ENCODE data around the gene VAV2. TPM values are rescaled to one million over a fixed set of nuclear protein-coding genes. Genes with fewer than 3 reads are reported as not detected.
A peak's percentile ranks its signal among the peaks of the same experiment; 100 is the strongest.

VAV2 gene
- polyA plus RNA-seq, 2 of the 4 experiments (the other 2 are of a cell fraction) = 9.8 to 21.4 TPM

GRCh38 chr9:133962341-133962740 lies 29.8 kb downstream of the VAV2 start:
- H3K27ac ChIP-seq = no peak overlapping the region
- H3K4me2 ChIP-seq = no peak overlapping the region
- 83% methylated on average over 5 of the region's 7 CpGs for WGBS (ENCODE audit: missing lambda C conversion rate)
- ATAC-seq = no peak
- ChIA-PET POLR2A (no interaction called here), CTCF (interaction anchor here (3.7 kb wide), 1 partner anchor 32 kb away, joined by 18 read pairs; no protein-coding TSS in a partner anchor)
- no peak for TF ChIP-seq SREBF2 (IDR thresholded peaks at IDR 0.05)
- no peak overlapping the region for H3K4me3 ChIP-seq
- H3K9me3 ChIP-seq = peaks cover 5% of the 10 kb centered on the region; the same call in 2 of the 3 replicates
- DNase-seq (ENCODE audit: low read depth in 1 of 2, low spot score in 1 of 2) = no peak
- FAIRE-seq = no peak
- no peaks in the 10 kb centered on the region for H3K4me1 ChIP-seq

GRCh38 chr9:133961226-133962165 lies 30.6 kb downstream of the VAV2 start:
- H3K27ac ChIP-seq = no peak overlapping the region
- no peak overlapping the region for H3K4me3 ChIP-seq
- peaks cover 6% of the 10 kb centered on the region; the same call in 1 of the 3 replicates for H3K4me1 ChIP-seq
- ATAC-seq = 0 out of 6 replicates have a peak, but pooled peaks of 1 of the 2 experiments have one; percentile 15
- H3K9me3 ChIP-seq = peaks cover 5% of the 10 kb centered on the region; the same call in 2 of the 3 replicates
- no peak for FAIRE-seq
- TF ChIP-seq POLR2A (IDR thresholded peaks at IDR 0.05; ENCODE audit: low read length) = no peak
- TF ChIP-seq BHLHE40 (IDR thresholded peaks at IDR 0.05; ENCODE audit: low read depth, low read length) = no peak
- no peak for TF ChIP-seq MAZ (IDR thresholded peaks at IDR 0.05; ENCODE audit: borderline replicate concordance, low read depth, low read length)
- no peak for TF ChIP-seq ZNF302 (CRISPR knock-in tag; IDR thresholded peaks at IDR 0.05)
- TF ChIP-seq SREBF2 (IDR thresholded peaks at IDR 0.05) = no peak
- TF ChIP-seq JUNB (IDR thresholded peaks at IDR 0.05) = no peak
- TF ChIP-seq ZC3H11A (IDR thresholded peaks at IDR 0.05) = no peak
- TF ChIP-seq POLR2AphosphoS2 (conservative IDR thresholded peaks at IDR 0.05; ENCODE audit: low read length) = no peak
- no peak for TF ChIP-seq SMC3 (IDR thresholded peaks at IDR 0.05)
- no peak for TF ChIP-seq HOXA7 (CRISPR knock-in tag; IDR thresholded peaks at IDR 0.05)
- no peak for TF ChIP-seq RCOR1 (IDR thresholded peaks at IDR 0.05; ENCODE audit: low read depth, low read length)
- TF ChIP-seq GATA3 (IDR thresholded peaks at IDR 0.05; ENCODE audit: borderline replicate concordance) = no peak
- no peak for TF ChIP-seq HES2 (IDR thresholded peaks at IDR 0.05)
- no peak for TF ChIP-seq RFX5 (IDR thresholded peaks at IDR 0.05)
- no peak for TF ChIP-seq RARB (CRISPR knock-in tag; IDR thresholded peaks at IDR 0.05)
- TF ChIP-seq REST (IDR thresholded peaks at IDR 0.05) = no peak
- no peak for TF ChIP-seq KDM1A (IDR thresholded peaks at IDR 0.05; ENCODE audit: low read depth)
- TF ChIP-seq CBX2 (IDR thresholded peaks at IDR 0.05; ENCODE audit: borderline replicate concordance, low read depth) = no peak
- POLR2A ChIA-PET = no interaction called here
- H3K4me2 ChIP-seq = no peak overlapping the region
- WGBS (ENCODE audit: missing lambda C conversion rate) = 97% methylated on average over 18 of the region's 18 CpGs
- no peak for DNase-seq (ENCODE audit: low read depth in 1 of 2, low spot score in 1 of 2)
- CTCF ChIA-PET = interaction anchor here (0.7 to 3.7 kb wide), 3 partner anchors 20 to 33 kb away, joined by 3 to 18 read pairs (median 6); no protein-coding TSS in a partner anchor

- Histone ChIP-seq H3K9me3 (peaks cover 5% of the 10 kb centered on the region; the same call in 2 of the 3 replicates), H3K4me3 (no peak overlapping the region), H3K27ac (no peak overlapping the region), H3K4me2 (no peak overlapping the region), H3K4me1 (peaks cover 9% of the 10 kb centered on the region; the same call in 1 of the 3 replicates)
- DNase-seq (ENCODE audit: low read depth in 1 of 2, low spot score in 1 of 2) (no peak), ATAC-seq (no peak; a peak in 1 of 6 replicates), FAIRE-seq (no peak)
- 88% methylated on average over 21 of the region's 21 CpGs for WGBS (ENCODE audit: missing lambda C conversion rate)
- CTCF ChIA-PET = interaction anchor here (0.7 to 2.2 kb wide), 3 partner anchors 9 to 33 kb away, joined by 3 to 6 read pairs (median 3); no protein-coding TSS in a partner anchor
- POLR2A ChIA-PET = no interaction called here
- TF ChIP-seq GATA3 (IDR thresholded peaks at IDR 0.05; ENCODE audit: borderline replicate concordance) (no peak), BCL3 (IDR thresholded peaks at IDR 0.05) (no peak), BHLHE40 (IDR thresholded peaks at IDR 0.05; ENCODE audit: low read depth, low read length) (no peak), JUN (IDR thresholded peaks at IDR 0.05) (no peak), NFE2L2 (conservative IDR thresholded peaks at IDR 0.05; ENCODE audit: low read length) (no peak), EHF (CRISPR knock-in tag; IDR thresholded peaks at IDR 0.05) (no peak), KDM1A (IDR thresholded peaks at IDR 0.05; ENCODE audit: low read depth) (no peak), CEBPB (IDR thresholded peaks at IDR 0.05) (no peak), JUNB (IDR thresholded peaks at IDR 0.05) (no peak), HOXA7 (CRISPR knock-in tag; IDR thresholded peaks at IDR 0.05) (no peak), ESRRA (IDR thresholded peaks at IDR 0.05; ENCODE audit: borderline replicate concordance, low read length) (no peak), HEYL (CRISPR knock-in tag; IDR thresholded peaks at IDR 0.05) (no peak), RAD21 (conservative IDR thresholded peaks at IDR 0.05 in 1 of 2, IDR thresholded peaks at IDR 0.05 in 1 of 2) (no peak), NR3C1 (IDR thresholded peaks at IDR 0.05) (no peak), RNF2 (IDR thresholded peaks at IDR 0.05; ENCODE audit: borderline replicate concordance, low read depth) (no peak), HOXB5 (CRISPR knock-in tag; IDR thresholded peaks at IDR 0.05) (no peak)
These were observed 31.5 kb downstream of the VAV2 start for GRCh38 chr9:133960568-133961129.

All from A549 (cell line).